Subcutaneous abdominal adipose tissue (tissue), 5 donors: ENCODE measurements around the gene CCDC169.

Experiments
- H3K27ac ChIP-seq: one replicate; pipeline ENCODE4 v1.7.0; 2013; ENCODE audit warnings: low read depth, mild to moderate bottlenecking, inconsistent platforms, low read length, moderate library complexity
- H3K27me3 ChIP-seq, 5 donors: one replicate each; pipeline ENCODE4 v1.7.0; 2013; ENCODE audit warnings: low read length in 5 of 5, inconsistent platforms in 1 of 5; ENCODE audit not compliant: control insufficient read depth in 5 of 5, insufficient read depth in 4 of 5
- H3K36me3 ChIP-seq, 5 donors: one replicate each; pipeline ENCODE4 v1.7.0; 2013; ENCODE audit warnings: low read length in 5 of 5; ENCODE audit not compliant: control insufficient read depth in 5 of 5, insufficient read depth in 5 of 5
- H3K4me1 ChIP-seq, 5 donors: one replicate each; pipeline ENCODE4 v1.7.0; 2013; ENCODE audit warnings: low read length in 5 of 5, mild to moderate bottlenecking in 3 of 5, moderate library complexity in 1 of 5; ENCODE audit not compliant: control insufficient read depth in 5 of 5, insufficient read depth in 5 of 5
- H3K4me3 ChIP-seq, 5 donors: one replicate each; pipeline ENCODE4 v1.7.0; 2013; ENCODE audit warnings: low read length in 5 of 5, low read depth in 1 of 5
- H3K9ac ChIP-seq, 5 donors: one replicate each; pipeline ENCODE4 v1.7.0; 2013; ENCODE audit warnings: low read length in 5 of 5, mild to moderate bottlenecking in 4 of 5, moderate library complexity in 3 of 5
- H3K9me3 ChIP-seq, 5 donors: one replicate each; pipeline ENCODE4 v1.7.0; 2013; ENCODE audit warnings: low read length in 5 of 5; ENCODE audit not compliant: control insufficient read depth in 5 of 5
- donor health status: healthy.
- donor health status: healthy.
- donor health status: healthy.
- donor health status: healthy.
- donor health status: healthy.

The CCDC169 gene

GRCh38 chr13:36251526-36251925 is 46.1 kb downstream of the CCDC169 start:
- H3K36me3 ChIP-seq, result no peaks in the 10 kb centered on the region
- peaks cover 0 to 4% (median 0%) of the 10 kb centered on the region in 5 donors for H3K9me3 ChIP-seq
- no peak overlapping the region for H3K27ac ChIP-seq
- H3K9ac ChIP-seq, result no peak overlapping the region
- H3K4me1 ChIP-seq, result no peaks in the 10 kb centered on the region
- H3K4me3 ChIP-seq, result no peak overlapping the region
- H3K27me3 ChIP-seq, result no peaks in the 10 kb centered on the region

GRCh38 chr13:36251017-36251416 is 46.6 kb downstream of the CCDC169 start:
- H3K36me3 ChIP-seq, result no peaks in the 10 kb centered on the region
- no peak overlapping the region for H3K27ac ChIP-seq
- no peak overlapping the region for H3K9ac ChIP-seq
- peaks cover 0 to 4% (median 0%) of the 10 kb centered on the region in 5 donors for H3K9me3 ChIP-seq
- no peaks in the 10 kb centered on the region for H3K27me3 ChIP-seq
- no peaks in the 10 kb centered on the region for H3K4me1 ChIP-seq
- H3K4me3 ChIP-seq, result no peak overlapping the region

- H3K4me3 ChIP-seq, result no peak overlapping the region
- no peaks in the 10 kb centered on the region for H3K4me1 ChIP-seq
- no peak overlapping the region for H3K27ac ChIP-seq
- H3K36me3 ChIP-seq, result no peaks in the 10 kb centered on the region
- H3K9me3 ChIP-seq, result peaks cover 0 to 4% (median 0%) of the 10 kb centered on the region in 5 donors
- no peaks in the 10 kb centered on the region for H3K27me3 ChIP-seq
- no peak overlapping the region for H3K9ac ChIP-seq
Observed at GRCh38 chr13:36248700-36249099, 48.9 kb downstream of the CCDC169 start.

GRCh38 chr13:36244990-36245389 is 52.6 kb downstream of the CCDC169 start:
- Histone ChIP-seq H3K27me3 (no peaks in the 10 kb centered on the region), H3K9ac (no peak overlapping the region), H3K27ac (no peak overlapping the region), H3K9me3 (peaks cover 0 to 4% (median 0%) of the 10 kb centered on the region in 5 donors), H3K4me3 (no peak overlapping the region), H3K36me3 (no peaks in the 10 kb centered on the region), H3K4me1 (no peaks in the 10 kb centered on the region)

GRCh38 chr13:36244073-36244472 is 53.5 kb downstream of the CCDC169 start:
- Histone ChIP-seq H3K4me1 (no peaks in the 10 kb centered on the region), H3K4me3 (no peak overlapping the region), H3K9ac (no peak overlapping the region), H3K9me3 (peaks cover 0 to 4% (median 0%) of the 10 kb centered on the region in 5 donors), H3K27ac (no peak overlapping the region), H3K36me3 (no peaks in the 10 kb centered on the region), H3K27me3 (no peaks in the 10 kb centered on the region)

- peaks cover 0 to 4% (median 0%) of the 10 kb centered on the region in 5 donors for H3K9me3 ChIP-seq
- H3K4me3 ChIP-seq, result no peak overlapping the region
- no peak overlapping the region for H3K27ac ChIP-seq
- no peak overlapping the region for H3K9ac ChIP-seq
- H3K27me3 ChIP-seq, result no peaks in the 10 kb centered on the region
- no peaks in the 10 kb centered on the region for H3K4me1 ChIP-seq
- H3K36me3 ChIP-seq, result no peaks in the 10 kb centered on the region
Observed at GRCh38 chr13:36242761-36243160, 54.9 kb downstream of the CCDC169 start.

- Histone ChIP-seq H3K9ac (no peak overlapping the region), H3K27ac (no peak overlapping the region), H3K36me3 (no peaks in the 10 kb centered on the region), H3K4me1 (no peaks in the 10 kb centered on the region), H3K27me3 (no peaks in the 10 kb centered on the region), H3K4me3 (no peak overlapping the region), H3K9me3 (peaks cover 0 to 9% (median 3%) of the 10 kb centered on the region in 5 donors)
Observed at GRCh38 chr13:36231236-36231635, 66.4 kb downstream of the CCDC169 start.

GRCh38 chr13:36224730-36225129 is 72.9 kb downstream of the CCDC169 start:
- no peaks in the 10 kb centered on the region for H3K4me1 ChIP-seq
- H3K9me3 ChIP-seq, result peaks cover 0 to 9% (median 2%) of the 10 kb centered on the region in 5 donors
- H3K4me3 ChIP-seq, result no peak overlapping the region
- no peaks in the 10 kb centered on the region for H3K27me3 ChIP-seq
- H3K9ac ChIP-seq, result no peak overlapping the region
- H3K36me3 ChIP-seq, result no peaks in the 10 kb centered on the region
- no peak overlapping the region for H3K27ac ChIP-seq

- no peaks in the 10 kb centered on the region for H3K27me3 ChIP-seq
- H3K4me1 ChIP-seq, result no peaks in the 10 kb centered on the region
- H3K9ac ChIP-seq, result no peak overlapping the region
- H3K9me3 ChIP-seq, result peaks cover 0 to 3% (median 0%) of the 10 kb centered on the region in 5 donors
- H3K36me3 ChIP-seq, result no peaks in the 10 kb centered on the region
- no peak overlapping the region for H3K4me3 ChIP-seq
- H3K27ac ChIP-seq, result no peak overlapping the region
Observed at GRCh38 chr13:36219883-36220282, 77.7 kb downstream of the CCDC169 start.

- Histone ChIP-seq H3K27ac (no peak overlapping the region), H3K9ac (no peak overlapping the region), H3K4me3 (no peak overlapping the region), H3K36me3 (no peaks in the 10 kb centered on the region), H3K27me3 (no peaks in the 10 kb centered on the region), H3K9me3 (no peaks in the 10 kb centered on the region), H3K4me1 (peaks cover 0 to 20% (median 5%) of the 10 kb centered on the region in 5 donors)
Observed at GRCh38 chr13:36217456-36217855, 80.2 kb downstream of the CCDC169 start.
